Adipose tissue (tissue), 3 donors: ENCODE measurements around the gene CD40. TPM values are rescaled to one million over a fixed set of nuclear protein-coding genes. Genes with fewer than 3 reads are reported as not detected.
"Not testable (repeated sequence)": the region's sequence is repeated elsewhere in the genome, so short reads cannot be mapped to it uniquely, and the experiment has no call there.

ENCODE experiments used
- H3K27ac ChIP-seq: one replicate; pipeline ENCODE4 v1.5.1; 2013; ENCODE audit warnings: low read depth, low read length
- WGBS, 3 donors: extraction: QIAGEN DNeasy Blood & Tissue Kit; methylation state at CpG; one replicate each; pipeline ENCODE4 v1.1.7; 2013; 5-methylcytosine and 5-hydroxymethylcytosine counted together
- polyA plus RNA-seq, 3 donors: library from polyadenylated mRNA; stranded (reverse); fragments of 200-250 nt; gene quantifications; one replicate each; pipeline ENCODE4 v1.2.3, GENCODE V29; 2013
- donor health status: healthy with polysubstance abuse.
- donor health status: Bipolar disorder and iron deficiency.
- donor health status: healthy.

Gene CD40
- polyA plus RNA-seq, 3 donors: 15.6 to 39.4 (median 21.1) TPM

- peak within 1 kb of the TSS; percentile 88 for H3K27ac ChIP-seq
- 0% methylated on average over 72 to 100 of the region's 100 CpGs for WGBS, 3 donors
Measured at GRCh38 chr20:46089417-46090388, 28.4 kb upstream of the CD40 start, which contains the start of gene NCOA5. TSS of gene NCOA5 (minus strand) at chr20:46089962. CDS start at chr20:46079424, 10,538 bp downstream.

- H3K27ac ChIP-seq: not testable (repeated sequence)
- 93 to 97% (median 96%) methylated on average over 52 of the region's 52 CpGs for WGBS, 3 donors
Measured at GRCh38 chr20:46091622-46092535, 26.2 kb upstream of the CD40 start.

GRCh38 chr20:46093531-46093930 lies 24.6 kb upstream of the CD40 start:
- 73 to 84% (median 75%) methylated on average over 2 of the region's 2 CpGs for WGBS, 3 donors
- H3K27ac ChIP-seq: no peak overlapping the region

DNA sequence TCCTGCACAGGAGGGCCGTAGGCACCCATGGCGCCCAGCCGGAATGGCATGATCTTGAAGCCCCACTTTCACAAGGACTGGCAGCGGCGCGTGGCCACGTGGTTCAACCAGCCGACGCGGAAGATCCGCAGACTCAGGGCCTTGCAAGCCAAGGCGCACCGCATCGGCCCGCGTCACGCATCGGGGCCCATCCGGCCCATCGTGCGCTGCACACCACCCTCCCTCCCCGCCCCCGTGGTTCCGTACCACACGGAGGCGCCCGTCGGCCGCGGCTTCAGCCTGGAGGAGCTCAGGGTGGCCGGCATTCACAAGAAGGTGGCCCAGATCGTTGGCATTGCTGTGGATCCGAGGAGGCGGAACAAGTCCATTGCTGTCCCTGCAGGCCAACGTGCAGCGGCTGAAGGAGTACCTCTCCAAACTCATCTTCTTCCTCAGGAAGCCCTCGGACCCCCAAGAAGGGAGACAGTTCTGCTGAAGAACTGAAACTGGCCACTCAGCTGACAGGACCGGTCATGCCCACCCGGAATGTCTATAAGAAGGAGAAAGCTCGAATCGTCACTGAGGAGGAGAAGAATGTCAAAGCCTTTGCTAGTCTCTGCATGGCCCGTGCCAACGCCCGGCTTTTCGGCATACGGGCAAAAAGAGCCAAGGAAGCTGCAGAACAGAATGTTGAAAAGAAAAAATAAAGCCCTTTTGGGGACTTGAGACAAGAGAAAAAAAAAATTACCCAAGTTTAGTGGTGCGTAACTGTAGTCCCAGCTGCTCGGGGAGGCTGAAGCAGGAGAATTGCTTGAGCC lies 18.4 kb upstream of the CD40 start:
- WGBS, 3 donors: 29 to 35% (median 33%) methylated on average over 45 to 48 of the region's 48 CpGs

DNA sequence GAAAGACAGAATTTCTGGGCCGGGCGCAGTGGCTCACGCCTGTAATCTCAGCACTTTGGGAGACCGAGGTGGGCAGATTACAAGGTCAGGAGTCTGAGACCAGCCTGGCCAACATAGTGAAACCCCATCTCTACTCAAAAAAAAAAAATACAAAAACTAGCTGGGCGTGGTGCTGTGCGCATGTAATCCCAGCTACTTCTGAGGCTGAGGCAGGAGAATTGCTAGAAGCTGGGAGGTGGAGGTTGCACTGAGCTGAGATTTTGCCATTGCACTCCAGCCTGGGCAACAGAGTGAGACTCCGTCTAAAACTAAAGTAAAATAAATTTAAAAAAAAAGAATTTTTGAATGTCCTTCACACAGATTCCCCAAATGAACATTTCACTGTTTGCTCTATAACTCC lies 17.7 kb upstream of the CD40 start:
- WGBS, 3 donors: 82 to 86% (median 86%) methylated on average over 7 of the region's 7 CpGs

More for the DNA sequence above, 18.4 kb upstream of the CD40 start:
- no peak overlapping the region for H3K27ac ChIP-seq

DNA sequence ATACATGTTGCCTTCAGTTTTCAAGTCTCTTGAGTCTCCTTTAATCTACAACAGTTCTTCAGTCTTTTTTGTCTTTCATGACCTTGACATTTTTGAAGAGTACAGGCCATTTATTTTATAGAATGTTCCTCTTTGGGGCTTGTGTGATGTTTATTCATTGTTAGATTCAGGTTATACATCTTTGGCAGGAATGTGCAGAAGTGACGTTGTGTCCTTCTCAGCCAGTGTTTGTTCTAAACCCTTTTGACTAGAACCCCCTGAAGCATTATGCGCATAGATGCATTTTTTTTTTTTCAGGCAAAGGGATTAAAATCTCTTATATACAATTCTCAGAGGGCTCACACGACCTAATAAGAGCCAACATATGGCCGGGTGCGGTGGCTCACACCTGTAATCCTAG lies 17.1 kb upstream of the CD40 start:
- WGBS, 3 donors: 76 to 84% (median 80%) methylated on average over 5 of the region's 5 CpGs
- H3K27ac ChIP-seq: no peak overlapping the region

More for the DNA sequence above, 17.7 kb upstream of the CD40 start:
- H3K27ac ChIP-seq: not testable (repeated sequence)

- H3K27ac ChIP-seq: no peak overlapping the region
- 70 to 84% (median 73%) methylated on average over 3 of the region's 3 CpGs for WGBS, 3 donors
Measured at GRCh38 chr20:46101957-46102356, 16.2 kb upstream of the CD40 start.

DNA sequence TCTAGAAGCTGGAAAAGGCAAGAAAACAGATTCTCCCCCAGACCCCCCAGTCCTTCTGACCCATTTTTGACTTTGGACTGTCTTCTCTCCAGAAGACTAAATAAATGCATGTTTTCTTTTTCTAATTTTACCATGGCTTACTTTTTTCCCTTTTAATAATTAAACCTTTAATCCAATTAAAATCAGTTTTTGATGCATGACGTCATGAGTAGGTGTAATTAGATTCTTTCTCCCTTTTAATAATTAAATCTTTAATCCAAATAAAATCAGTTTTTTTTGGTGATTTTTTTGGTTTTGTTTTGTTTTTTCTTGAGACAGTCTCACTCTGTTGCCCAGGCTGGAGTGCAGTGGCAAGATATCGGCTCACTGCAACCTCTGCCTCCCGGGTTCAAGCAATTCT lies 15.2 kb upstream of the CD40 start:
- H3K27ac ChIP-seq: no peak overlapping the region
- WGBS, 3 donors: 86 to 91% (median 86%) methylated on average over 3 of the region's 3 CpGs

- H3K27ac ChIP-seq: no peak overlapping the region
- WGBS, 3 donors: 63 to 84% (median 80%) methylated on average over 3 of the region's 3 CpGs
Measured at GRCh38 chr20:46104262-46104661, 13.9 kb upstream of the CD40 start.

GRCh38 chr20:46107061-46107460 lies 11.1 kb upstream of the CD40 start:
- 62 to 66% (median 63%) methylated on average over 6 of the region's 6 CpGs for WGBS, 3 donors
- no peak overlapping the region for H3K27ac ChIP-seq

DNA sequence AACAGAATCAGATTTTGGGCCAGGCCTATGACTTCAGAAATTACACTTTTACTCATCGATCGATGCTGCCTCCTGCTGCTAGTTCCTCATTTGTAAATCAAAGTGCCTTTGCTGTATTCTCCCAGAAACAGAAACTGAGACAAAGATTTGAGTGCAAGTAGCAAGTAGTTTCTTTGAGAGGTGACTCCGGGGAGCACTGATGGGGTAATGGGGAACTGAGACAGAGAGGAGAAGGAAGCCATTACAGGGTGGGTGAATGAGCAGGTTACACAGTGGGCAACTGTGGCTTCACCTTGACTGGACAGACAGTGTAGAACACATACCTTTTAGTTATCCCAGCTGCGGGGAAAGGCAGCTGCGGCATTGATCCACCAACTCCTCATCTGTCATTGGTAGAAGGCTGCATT lies 9.7 kb upstream of the CD40 start:
- 54 to 65% (median 58%) methylated on average over 5 of the region's 5 CpGs for WGBS, 3 donors
- no peak overlapping the region for H3K27ac ChIP-seq

GRCh38 chr20:46108976-46109375 lies 9.1 kb upstream of the CD40 start:
- 80 to 89% (median 87%) methylated on average over 14 of the region's 14 CpGs for WGBS, 3 donors
- no peak overlapping the region for H3K27ac ChIP-seq

- WGBS, 3 donors: 46 to 53% (median 47%) methylated on average over 5 of the region's 5 CpGs
- H3K27ac ChIP-seq: no peak overlapping the region
Measured at GRCh38 chr20:46111028-46111835, 6.9 kb upstream of the CD40 start.

- H3K27ac ChIP-seq: no peak overlapping the region
Measured at GRCh38 chr20:46111836-46112212, 6.3 kb upstream of the CD40 start.

DNA sequence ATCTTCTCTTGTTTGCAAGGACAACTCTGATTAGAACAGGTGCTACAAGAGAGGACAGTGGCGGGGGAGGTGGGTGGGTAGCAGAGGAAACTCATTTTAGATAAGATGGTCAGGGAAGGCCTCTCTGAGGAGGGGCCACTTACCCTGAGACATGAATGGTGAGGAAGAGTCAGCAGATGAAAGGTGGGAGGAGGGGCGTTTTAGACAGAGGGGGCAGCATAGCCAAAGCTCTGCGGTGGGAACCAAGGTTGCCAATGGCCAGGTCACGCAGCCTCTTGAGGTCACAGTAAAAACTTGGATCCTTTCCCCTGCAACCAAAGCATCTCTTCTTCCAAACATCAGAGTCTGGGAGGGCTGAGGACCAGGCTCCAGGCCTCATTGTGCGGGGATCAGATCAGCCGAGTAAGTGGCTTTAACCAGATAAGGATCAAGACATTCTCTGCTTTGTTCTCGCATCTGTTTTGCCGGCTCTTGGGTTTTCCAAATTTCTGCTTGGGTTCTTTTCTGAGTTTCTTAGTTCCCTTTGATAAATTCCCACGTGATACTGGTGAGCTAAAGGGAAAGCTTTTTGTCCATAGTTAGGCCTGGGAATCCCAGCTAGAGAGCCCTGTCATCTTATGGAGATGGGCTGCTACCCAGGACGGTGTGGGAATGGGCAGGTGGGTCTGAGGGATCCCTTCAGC lies 5.5 kb upstream of the CD40 start:
- 59 to 82% (median 81%) methylated on average over 10 of the region's 10 CpGs for WGBS, 3 donors
- no peak overlapping the region for H3K27ac ChIP-seq

- WGBS, 3 donors: 47 to 77% (median 76%) methylated on average over 3 of the region's 3 CpGs
- H3K27ac ChIP-seq: no peak overlapping the region
Measured at GRCh38 chr20:46113113-46113470, 5.0 kb upstream of the CD40 start.

GRCh38 chr20:46114449-46114848 lies 3.7 kb upstream of the CD40 start:
- no peak overlapping the region for H3K27ac ChIP-seq
- WGBS, 3 donors: 69 to 97% (median 86%) methylated on average over 2 of the region's 2 CpGs
